ENCODE results near the gene SEC22A.
"Not testable (repeated sequence)": the region's sequence is repeated elsewhere in the genome, so short reads cannot be mapped to it uniquely, and the experiment has no call there.

The SEC22A gene

DNA sequence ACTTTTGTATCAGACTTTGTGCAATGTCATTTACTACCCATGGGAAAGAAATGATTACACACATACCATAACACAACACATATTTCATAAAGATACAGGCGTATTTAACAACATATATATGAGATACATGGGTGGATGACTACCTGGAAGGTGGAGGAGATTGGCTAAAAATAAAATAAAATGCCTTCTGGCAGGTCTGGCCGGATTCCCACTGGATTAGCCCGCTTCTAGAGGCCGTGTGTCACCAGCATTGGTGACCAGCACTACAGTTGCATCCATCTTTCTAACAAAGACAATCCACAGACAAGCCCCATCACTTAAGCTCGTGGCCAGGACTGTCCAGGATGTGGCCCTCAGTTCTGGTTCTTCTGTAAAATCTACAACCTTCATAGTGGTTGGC, 21.0 kb upstream of the SEC22A start:
- DNase-seq (ENCODE audit: low read depth), result no peak

DNA sequence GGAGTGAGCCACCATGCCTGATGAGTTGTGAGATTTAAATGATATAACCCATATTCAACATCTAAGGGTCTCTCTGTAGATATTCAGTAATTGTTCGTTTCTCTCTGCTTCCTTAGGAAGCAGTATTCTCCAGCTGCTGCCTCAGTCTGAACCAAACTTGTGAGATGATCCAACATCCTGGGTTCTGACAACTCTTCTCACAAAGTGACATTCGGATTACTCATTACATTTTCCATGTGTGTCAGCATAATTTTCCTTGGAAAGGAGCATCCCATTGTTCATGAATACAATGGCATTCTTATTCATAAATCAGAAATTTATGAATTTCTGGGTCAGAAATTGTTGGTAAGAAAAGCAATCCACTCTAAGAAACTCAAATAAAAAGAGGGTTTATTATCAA, 15.0 kb upstream of the SEC22A start:
- no peak for DNase-seq (ENCODE audit: low read depth)

DNA sequence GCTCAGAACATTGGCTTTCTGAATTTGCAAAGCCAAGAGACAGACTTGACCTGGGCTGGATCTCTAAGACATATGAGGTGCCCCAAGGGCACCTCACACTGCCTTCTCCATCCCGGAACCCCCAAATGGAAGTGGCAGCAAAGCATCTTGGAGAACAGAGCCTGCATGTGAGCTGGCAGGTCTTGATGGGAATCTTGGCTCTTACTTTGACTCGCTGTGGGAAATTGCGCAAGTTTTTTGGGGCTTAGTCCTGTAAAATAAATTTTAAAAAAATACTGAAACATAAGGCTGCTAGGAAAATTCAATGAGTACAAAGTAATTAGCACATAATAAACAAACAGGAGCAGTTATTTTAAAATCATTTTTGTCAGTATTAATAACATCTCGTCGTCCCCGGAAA, 13.7 kb upstream of the SEC22A start:
- no peak for DNase-seq (ENCODE audit: low read depth)

DNA sequence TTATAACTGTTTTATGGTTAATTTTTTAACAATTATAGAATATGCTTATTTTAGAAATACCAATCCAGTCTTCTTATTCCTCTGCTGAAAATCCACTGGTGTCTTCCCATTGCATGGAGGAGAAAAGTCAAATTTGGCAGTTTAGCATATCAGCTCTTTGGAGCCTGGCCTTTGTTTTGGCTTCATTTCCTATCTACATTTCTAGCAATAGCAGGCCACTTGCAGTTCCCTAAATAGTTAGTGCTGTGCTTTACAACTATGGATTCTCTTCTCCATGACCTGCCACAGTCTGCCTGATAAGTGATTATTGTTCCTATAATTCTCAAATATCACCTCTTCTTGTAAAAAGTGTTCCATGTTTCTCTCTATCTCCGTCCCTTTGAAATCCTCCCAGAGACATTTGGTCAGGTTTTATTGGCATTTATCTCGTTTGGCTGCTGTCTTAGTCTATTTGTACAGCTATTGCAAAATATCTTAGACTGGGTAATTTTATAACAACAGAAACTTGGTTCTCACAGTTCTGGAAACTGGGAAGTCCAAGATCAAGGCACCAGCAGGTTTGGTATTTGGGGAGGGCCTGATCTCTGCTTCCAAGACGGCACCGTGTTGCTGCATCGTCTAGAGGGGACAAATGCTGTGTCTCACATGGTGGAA, 8.2 kb upstream of the SEC22A start:
- no peak for DNase-seq (ENCODE audit: low read depth)

DNA sequence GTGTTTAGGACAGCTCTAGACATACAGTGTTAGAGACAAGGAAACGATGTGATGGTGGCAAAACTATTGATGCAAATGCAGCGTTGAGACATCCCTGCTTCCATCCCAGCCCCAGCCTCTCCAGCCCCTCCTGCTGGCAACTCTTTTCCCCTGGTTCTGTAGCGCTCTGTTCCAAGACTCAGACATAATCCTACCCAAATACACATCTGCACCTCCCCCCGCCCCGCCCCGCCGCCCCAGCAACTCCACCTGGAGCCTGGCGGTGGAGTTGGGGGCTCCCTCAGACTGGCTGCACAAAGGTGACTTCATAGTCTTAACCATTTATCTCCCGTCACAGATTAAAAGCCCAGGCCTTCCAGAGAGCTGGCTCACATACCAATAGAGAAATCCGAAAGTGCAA, 7.2 kb upstream of the SEC22A start:
- no peak for DNase-seq (ENCODE audit: low read depth)

DNA sequence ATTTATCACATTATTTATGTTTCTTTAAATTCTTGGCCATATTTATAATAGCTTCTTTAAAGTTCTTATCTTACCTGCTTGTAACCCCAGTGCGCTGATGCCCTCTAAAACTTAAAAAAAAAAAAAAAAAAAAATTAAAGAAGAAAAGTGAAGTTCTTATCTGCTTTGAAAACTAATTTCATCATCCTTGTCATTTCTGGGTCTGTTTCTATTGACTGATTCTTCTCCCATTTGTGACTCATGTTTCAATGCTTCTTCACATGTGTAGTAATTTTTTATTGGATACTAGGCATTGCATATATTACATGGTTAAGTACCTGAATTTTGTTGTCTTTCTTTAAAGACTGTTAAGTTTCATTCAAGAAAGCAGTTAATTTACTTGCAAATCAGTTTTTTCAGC, 3.4 kb upstream of the SEC22A start:
- DNase-seq (ENCODE audit: low read depth), result no peak

DNA sequence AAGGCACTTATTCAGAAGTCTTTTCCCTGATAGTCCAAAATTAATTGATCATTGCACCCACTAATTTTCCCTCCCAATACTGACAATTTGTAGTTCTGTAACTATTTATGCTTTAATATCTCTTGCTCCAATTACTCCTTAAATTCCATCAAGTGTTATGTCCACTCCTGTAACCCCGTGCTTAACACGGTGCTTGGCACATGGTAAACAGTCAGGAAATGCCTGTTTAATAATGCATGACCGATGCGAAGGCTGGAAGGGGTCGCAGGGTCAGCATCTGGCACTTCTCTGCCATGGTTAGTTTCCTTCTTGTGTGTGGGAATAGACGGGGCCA, 553 bp upstream of the SEC22A start:
- DNase-seq (ENCODE audit: low read depth), result no peak

DNA sequence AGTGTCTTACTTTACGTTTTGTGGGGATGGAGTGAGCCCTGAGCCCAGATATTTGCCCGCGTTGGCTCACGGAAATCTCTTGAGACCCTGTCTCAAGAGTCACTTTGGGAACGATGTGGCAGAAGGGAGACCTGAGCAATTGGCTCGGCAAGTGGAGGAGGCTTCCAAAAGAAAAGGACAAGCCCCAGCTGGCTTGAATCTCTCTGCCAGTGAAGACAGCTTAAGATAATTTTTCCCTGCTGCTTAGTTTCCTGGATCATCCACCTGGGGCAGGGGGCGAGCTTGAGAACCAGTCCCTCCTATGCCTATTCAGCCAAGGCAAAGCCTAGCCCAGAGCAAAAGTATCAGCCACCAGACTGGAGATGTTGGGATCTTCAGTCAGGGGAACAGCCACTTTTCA, 708 bp downstream of the SEC22A start:
- DNase-seq (ENCODE audit: low read depth), result no peak

DNA sequence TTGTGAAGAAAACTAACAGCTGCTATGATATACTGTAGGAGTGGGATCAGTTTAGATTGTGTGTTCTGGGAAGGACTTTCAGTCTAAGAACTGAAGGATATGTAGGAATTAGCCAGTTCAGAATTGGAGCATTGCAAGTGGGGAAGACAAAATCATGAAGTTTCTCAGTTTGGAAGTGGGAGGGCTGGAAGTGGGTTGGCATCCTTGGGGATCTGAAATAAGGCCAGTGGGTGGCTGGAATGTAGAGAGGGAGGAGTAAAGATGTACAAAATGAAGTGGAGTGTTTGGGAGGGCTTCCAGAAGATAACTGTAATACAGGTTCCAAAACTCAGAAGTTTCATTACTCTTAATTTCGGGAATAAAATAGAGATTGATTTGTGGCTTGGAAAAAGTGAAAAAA, 17.2 kb downstream of the SEC22A start:
- DNase-seq (ENCODE audit: low read depth), result no peak

DNA sequence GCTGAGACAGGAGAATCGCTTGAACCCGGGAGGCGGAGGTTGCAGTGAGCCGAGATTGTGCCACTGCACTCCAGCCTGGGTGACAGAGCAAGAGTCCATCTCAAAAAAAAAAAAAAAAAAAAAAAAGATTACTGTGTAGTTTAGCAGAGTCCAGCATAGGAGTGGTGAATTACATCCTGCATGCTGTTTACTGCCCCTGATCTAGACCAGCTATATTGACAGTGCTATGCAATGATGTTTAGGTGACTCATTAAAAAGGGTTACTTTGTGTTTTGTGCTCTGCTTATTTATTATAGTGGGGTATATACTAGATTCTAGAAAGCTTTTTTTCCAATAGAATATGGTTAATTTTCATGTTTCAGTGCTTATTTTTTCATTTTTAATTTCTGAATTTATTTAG, 19.6 kb downstream of the SEC22A start:
- not testable (repeated sequence) for DNase-seq (ENCODE audit: low read depth)

DNA sequence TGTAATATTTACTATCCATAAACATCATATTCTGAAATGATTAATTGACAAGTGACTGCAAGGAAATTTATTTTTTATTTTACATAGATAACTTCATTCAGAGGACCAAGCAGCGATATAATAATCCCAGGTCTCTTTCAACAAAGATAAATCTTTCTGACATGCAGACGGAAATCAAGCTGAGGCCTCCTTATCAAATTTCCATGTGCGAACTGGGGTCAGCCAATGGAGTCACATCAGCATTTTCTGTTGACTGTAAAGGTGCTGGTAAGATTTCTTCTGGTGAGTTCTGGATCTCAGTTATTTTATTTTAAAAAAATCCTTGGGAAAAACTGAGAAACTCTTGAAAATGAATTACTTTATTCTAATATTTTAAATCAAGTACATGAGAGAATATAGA, 23.3 kb downstream of the SEC22A start:
- no peak for DNase-seq (ENCODE audit: low read depth)

DNA sequence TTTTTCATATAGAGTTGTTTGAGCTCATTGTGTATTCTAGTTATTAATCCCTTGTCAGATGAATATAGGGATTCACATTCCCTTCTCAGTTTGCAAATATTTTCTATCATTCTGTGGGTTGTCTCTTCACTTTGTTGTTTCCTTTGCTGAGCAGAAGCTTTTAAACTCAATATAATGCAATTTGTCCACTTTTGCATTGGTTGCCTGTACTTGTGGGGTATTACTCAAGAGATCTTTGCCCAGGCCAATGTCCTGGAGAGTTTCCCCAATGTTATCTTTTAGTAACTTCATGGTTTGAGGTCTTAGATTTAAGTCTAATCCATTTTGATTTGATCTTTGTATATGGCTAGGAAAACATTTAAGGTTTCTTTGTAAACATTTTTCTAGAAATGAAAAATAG, 24.8 kb downstream of the SEC22A start:
- no peak for DNase-seq (ENCODE audit: low read depth)

DNA sequence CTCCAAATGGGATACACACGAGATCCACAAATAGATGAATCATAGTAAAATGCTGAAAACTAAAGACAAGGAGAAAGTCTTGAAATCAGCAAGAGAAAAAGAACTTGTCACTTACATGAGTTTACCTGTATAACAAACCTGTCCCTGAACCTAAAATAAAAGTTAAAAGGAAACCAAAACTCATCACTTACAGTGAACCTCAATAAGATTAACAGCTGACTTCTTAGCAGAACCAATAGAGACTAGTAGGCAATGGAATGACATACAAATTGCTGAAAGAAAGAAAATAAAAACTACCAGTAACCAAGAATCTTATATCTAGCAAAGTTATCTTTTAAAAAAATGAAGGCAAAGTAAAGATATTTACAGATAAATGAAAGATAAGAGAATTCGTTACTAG, 27.4 kb downstream of the SEC22A start:
- DNase-seq (ENCODE audit: low read depth), result no peak

DNA sequence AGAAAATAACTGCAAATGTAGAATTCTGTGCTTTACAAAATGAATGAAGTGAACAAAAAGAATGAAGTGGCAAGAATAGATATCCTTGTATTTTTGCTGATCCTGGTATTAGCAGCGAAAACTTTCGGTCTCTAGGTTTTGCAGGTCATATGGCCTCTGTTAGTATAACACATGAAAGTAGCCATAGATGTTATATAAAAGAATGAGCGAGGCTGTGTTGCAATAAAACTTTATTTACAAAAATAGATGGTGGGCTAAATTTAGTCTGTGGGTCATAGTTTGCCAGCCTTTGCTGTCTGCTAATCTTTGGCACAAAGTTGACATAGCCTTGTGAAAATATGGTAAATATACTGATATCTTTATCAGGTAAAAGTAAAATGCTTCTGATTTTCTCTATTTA, 35.2 kb downstream of the SEC22A start:
- DNase-seq (ENCODE audit: low read depth), result no peak

DNA sequence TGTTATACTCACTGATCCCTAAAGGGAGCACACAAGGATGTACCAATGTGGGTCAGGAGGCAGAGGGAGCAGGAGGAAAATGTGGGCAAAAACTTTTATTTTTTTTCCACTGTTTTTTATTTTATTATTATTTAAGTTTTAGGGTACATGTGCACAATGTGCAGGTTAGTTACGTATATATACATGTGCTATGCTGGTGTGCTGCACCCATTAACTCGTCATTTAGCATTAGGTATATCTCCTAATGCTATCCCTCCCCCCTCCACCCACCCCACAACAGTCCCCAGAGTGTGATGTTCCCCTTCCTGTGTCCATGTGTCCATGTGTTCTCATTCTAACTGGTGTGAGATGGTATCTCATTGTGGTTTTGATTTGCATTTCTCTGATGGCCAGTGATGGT, 37.4 kb downstream of the SEC22A start:
- not testable (repeated sequence) for DNase-seq (ENCODE audit: low read depth)

DNA sequence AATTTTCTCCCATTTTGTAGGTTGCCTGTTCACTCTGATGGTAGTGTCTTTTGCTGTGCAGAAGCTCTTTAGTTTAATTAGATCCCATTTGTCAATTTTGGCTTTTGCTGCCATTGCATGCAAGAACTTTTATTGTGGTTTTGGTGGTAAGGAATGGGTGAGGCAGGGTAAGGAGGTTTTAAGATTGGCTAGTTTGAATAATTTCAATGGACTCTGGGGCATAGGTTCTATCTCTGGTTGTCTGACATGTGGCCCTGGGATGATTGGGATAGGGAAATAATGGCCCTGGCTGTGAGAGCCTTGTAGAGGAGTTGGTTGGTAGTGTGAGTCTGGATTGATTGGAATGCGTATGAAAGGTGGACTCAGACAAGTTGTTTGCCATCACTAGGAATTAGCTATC, 38.0 kb downstream of the SEC22A start:
- DNase-seq (ENCODE audit: low read depth), result no peak

DNA sequence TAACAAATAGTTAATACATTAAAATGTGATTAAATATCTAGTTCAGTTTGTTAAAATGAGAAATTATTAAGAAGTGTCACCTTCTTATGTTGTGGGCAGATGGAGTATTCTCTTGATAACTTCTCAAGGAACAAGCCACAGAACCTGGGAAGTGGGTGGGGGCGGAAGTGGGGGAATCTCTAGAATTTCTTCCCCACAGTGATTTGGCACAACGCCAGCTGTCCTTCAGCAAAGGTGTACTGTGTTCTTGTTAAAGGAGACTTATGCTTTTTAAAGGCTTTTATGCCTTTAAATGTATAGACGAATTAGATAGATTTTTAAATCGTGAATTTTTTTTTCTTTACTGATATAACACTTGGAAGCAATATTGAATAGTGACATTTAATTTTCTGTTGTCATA, 42.4 kb downstream of the SEC22A start:
- DNase-seq (ENCODE audit: low read depth), result no peak

DNA sequence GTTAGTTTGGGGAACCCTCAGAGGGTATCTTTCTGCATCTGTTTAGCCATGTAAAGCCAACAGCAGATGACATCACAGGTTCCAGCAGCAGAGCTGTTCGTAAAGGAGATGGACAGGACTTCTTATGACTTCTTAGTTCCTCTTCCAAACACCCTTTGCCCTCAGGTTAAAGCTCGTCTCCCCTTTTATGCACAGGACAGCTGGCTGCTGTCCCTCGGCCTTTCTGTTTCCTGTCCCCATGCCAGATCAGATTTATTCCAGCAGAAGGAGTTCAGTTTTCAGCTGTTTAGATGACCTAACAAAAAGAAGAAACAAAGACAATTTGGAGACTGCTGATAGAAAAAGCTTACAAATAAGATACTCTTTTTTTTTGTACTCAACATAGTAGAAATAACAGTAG, 45.1 kb downstream of the SEC22A start:
- no peak for DNase-seq (ENCODE audit: low read depth)

DNA sequence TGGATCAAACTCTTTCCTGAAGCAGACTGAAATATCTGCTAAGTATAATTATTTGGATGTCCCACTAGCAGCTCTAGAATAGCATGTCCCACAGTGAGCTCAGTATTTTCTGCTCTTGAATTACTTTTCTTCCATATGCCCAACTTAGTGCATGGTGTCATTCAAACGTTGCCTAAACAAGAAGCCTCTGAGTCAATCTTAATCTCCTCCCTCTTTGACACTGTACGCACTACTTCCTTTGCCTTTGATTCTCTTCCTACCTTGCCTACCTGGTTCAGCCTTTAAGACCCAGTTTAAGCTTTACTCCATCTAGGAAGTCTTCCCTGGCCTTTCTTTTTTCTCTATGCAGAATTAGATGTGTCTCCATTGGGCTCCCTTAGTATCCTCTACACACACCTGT, 54.5 kb downstream of the SEC22A start:
- DNase-seq (ENCODE audit: low read depth), result no peak

DNA sequence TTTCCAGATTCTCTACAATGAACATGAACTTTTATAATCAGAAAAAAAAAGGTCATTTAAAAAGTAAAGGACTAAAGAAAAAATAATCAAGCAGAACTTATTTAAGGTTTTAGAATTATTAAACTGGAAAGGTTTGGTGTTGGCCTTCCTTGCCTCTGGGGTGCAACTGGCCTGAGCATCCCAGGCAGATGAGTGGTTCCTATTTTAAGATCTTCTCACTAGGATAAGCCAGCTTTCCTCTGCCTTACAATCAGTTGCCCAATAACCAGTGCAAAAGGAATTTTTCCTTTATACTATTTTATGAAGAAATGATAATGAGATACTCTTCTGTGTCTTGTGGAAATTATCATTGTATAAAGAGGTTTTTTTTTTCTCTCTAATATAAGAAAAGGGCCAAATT, 56.6 kb downstream of the SEC22A start:
- no peak for DNase-seq (ENCODE audit: low read depth)

DNA sequence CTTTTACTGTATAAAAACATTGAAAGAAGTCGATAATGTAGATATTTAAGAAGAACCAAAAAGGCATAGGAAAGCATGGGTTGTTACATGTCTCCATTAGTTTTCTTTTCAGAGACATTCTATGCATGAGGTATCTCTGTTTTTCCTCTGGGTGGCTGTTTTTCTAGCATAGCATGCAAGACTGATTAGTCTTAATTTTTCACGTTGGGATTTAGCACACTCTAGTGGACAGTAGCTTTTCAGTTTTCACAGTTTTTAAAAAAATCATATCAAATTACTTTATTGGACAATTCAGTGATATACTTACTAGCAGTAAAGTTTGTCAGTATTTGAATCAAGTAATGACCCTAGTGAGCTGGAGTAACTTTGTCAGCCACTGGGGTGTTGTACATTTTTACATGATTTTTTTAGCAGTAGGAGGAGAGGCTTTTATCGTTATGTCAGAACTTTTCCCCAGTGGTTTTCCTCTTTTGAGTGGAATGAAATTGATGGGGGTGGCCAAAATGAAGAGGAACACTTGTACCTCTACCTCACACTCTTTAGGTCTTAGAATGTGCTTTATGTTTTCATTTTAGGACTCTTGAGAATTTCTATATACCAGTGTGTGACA, 57.2 kb downstream of the SEC22A start:
- DNase-seq (ENCODE audit: low read depth), result no peak

DNA sequence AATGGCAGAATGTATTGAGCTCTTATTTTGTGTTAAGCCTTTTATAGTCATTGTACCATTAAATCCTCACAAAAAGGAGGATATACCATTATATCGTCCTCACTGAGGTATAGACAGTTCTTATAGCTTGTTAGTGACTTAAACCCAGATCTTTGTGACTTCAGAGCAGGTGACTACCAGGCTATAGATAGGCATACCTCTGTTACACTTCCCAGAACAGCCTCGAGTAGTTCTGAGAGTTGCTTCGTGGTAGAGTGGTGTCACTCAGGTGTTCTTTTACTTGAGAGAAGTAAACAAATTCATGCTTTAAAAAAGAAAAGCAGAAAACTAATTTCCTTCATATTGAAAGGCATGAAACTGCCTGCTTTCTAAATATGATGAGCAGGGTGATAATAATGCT, 59.9 kb downstream of the SEC22A start:
- DNase-seq (ENCODE audit: low read depth), result no peak

DNA sequence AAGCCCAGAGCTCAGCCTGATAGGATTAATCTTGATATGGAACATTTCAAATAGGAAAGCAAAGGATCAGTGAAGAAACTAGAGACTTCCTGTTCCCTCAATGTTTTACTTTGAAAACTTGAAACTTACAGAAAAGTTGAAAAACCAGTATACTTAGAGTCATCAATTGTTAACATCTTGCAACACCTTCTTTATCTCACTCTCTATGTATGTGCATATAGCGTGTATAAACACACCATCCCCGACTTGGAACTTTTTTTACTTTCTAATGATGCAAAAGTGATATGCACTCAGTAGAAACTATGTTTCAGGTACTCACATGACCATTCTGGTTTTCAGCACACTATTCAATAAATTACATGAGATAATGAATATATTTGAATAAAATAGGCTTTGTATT, 60.5 kb downstream of the SEC22A start:
- no peak for DNase-seq (ENCODE audit: low read depth)

DNA sequence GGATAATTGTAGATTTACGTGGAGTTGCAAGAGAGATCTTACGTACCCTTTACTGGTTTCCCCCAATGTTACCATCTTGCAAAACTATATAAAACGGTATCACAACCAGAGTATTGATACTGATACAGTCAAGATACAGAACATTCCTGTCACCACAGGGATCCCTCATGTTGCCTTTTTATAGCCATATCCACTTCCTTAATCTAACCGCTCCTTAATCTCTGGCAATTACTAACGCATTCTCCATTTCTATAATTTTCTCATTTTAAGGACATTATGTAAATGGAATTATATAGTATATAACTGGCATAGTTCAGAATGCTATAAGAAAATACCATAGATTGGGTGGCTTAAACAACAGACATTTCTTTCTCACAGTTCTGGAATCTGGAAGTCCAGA, 61.1 kb downstream of the SEC22A start:
- DNase-seq (ENCODE audit: low read depth), result no peak

DNA sequence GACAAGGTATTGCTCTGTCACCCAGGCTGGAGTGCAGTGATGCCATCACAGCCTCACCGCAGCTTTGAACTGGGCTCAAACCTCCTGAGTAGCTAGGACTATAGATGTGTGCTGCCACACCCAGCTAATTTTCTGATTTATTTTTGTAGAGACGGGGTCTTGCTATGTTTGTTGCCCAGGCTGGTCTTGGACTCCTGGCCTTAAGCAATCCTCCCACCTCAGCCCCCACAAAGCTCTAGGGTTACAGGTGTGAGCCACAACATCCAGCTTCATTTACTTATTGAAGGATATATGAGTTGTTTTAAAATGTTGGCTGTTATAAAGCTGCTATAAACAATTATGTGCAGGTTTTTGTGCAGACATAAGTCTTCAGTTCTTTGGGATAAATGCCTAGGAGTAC, 62.2 kb downstream of the SEC22A start:
- DNase-seq (ENCODE audit: low read depth), result no peak

Measured in stimulated activated CD8-positive, alpha-beta memory T cell treated with anti-CD3 and anti-CD28 coated beads, Interleukin-15, amount 100 ng/mL, for 24 hours (primary cell).